ENCODE results near the gene KCNK7. TPM values are rescaled to one million over a fixed set of nuclear protein-coding genes. Genes with fewer than 3 reads are reported as not detected.

Gene KCNK7
- total RNA-seq: not detected in 2 replicates

DNA sequence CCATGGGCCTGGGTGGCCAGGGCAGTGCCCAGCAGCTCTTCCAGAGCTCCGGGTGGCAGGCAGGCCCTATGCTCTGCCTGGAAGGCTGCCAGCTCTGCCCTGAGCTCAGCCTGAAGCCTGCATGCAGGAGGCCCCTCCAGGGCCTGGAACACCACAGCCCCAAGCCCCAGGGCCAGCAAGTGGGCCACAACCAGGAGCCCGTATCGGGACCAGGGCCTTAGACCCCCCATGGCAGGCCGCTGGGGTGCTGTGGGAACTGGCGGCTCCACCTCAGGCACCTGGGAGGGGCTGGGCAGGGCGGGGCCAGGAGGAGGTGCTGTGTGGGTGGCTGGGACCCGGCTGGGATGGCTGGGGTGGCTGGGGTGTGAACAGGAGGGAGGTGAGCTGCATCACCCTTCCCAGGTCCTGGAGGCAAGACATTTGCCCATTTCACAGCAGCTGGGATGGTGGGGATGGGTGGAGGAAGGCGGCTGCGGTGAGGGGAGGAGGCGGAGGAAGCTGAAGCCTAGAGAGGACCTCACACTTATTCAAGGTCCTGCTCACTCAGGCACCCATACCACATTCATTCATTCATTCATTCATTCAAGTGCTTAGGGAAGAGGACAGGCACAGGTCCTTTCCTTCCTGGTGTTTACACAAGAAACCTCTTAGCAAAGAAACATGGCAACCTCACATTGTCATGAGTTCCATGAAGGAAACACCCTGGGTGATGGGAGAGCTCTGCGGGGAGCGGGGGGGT lies at the start of gene KCNK7:
Gene KCNK7 (minus strand): TSS at position 258 of the 739 bp plus-strand sequence. CDS start 28 bp downstream, at position 230.

DNA sequence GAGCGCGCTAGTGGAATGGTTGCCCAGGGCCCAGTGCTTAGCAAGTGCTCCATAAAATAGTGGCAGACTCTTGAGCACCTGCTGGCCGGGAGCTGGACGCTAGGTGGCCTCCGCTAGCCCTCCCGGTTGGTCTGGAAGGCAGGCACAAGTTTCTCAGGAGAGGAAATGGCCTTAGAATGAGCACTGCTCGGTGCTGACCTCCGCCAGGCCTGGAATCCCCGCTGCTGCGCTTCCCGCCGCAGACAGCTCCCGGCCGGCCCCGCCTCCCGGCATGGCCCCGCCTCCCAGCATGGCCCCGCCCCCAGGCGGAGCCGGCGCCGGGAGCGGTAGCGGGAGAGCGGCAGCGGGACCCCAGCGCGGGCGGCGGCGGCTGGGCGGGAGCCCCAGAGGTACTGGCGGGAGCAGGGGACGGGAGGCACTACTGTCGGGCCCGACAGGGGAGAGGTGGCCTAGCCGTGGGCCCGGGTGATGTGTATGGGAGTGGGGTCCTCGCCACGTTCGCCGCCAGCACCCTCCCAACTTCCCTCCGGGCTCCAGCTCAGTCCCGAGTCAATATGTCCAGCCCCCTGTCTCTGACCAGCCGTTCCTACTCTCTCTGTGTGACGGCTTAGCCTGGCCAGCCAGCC lies 42.3 kb upstream of the KCNK7 start, which contains the start of gene SIPA1:
Gene SIPA1 (plus strand): TSS at position 308 of the 626 bp plus-strand sequence. CDS start 2,821 bp downstream, outside the sequence.

DNA sequence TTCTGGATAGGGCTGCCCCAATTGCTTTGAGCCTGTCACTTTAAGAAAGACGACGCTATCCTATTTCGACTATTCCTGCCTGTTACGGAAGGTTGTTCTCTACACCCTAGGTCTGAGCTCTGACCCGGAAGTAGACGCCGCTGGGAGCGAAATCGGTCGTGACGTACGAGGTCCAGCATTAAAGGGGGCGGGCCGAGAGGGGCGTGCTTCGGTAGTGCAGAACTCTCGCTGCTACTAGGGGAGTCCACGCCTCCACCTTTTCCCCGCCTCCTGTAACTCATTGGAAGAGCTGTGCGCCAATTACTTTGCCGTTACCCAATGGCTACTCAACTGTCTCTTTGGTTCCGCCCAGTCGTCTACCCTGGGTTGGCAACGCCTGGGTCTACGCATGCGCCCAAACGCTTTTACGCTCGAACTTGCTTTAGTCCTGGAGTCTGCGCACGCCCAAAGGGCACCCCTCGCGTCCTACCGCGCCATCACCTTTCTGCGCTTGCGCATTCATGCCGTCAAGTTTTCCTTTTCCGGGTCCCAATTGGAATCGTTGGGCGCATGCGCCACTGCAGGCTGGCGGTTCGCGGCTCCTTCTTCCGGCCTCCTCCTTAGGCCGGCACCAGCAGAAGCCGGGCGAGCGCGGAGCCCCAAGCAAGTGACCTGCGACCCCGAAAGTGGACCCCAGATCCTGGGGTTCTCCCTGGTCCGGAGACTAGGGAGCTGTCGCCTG lies 19.8 kb upstream of the KCNK7 start, which contains the start of gene PCNX3:
Gene PCNX3 (plus strand): TSS at position 548 of the 721 bp plus-strand sequence. CDS start 536 bp downstream, outside the sequence.

DNA sequence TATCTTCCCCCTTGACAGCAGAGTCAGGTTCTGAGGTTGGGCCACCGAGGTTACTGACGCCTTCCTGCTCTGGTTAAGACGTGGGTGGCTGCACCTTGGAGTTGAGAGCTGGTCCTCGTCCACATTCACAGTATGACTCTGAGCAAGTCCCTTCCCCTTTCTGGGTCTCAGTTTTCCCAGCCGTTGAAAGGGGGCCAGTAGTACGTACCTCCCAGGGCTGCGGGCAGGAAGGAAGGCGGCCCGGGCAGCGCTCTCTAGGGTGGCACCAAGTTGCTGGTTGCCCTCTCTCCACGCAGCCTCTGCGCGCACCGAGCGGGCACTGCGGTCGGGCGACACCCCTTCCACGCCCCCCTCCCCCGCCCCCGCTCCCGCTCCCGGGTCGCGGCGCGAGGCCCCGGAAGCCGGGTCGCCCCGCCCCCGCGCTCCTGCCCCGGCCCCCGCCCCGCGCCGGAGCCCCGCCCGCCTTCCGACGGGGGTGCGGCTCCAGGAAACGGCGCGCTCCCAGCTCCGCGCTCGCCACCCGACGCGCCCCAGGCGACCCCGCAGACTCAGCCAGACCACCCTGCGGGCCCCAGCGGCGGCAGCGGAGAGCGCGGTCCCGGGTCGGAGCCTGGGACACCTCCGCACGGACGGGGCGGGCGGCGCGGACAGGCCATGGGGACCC lies 19.9 kb downstream of the KCNK7 start, which contains the start of gene EHBP1L1:
Gene EHBP1L1 (plus strand): TSS at position 486 of the 664 bp plus-strand sequence. CDS start 250 bp downstream, outside the sequence.

DNA sequence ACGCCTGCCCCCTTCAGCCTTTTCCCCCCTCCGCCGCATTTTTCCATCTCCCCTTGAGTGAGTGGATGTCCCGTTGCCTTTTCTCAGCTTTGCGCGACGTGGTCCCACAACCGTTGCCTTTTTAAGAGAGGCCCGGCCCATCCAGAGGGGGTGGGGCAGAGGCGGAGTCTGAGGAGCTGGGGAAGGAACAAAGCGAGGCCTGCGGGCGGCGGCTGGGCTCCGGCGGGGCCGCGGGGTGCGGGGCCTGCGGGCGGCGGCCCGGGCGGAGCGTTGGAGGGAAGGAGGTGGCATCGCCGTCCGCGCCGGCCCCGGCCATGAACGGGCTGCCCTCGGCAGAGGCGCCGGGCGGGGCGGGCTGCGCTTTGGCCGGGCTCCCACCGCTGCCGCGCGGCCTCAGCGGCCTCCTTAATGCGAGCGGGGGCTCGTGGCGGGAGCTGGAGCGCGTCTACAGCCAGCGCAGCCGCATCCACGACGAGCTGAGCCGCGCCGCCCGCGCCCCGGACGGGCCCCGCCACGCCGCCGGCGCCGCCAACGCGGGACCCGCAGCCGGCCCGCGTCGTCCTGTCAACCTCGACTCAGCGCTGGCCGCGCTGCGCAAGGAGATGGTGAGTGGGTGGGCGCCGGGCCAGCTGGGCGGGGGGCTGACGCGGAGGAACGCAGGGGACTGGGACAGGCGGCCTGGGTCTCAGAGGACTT lies 23.1 kb downstream of the KCNK7 start, which contains the start of gene FAM89B:
Gene FAM89B (plus strand): TSS at position 183 of the 696 bp plus-strand sequence. CDS start 132 bp downstream, at position 315.

DNA sequence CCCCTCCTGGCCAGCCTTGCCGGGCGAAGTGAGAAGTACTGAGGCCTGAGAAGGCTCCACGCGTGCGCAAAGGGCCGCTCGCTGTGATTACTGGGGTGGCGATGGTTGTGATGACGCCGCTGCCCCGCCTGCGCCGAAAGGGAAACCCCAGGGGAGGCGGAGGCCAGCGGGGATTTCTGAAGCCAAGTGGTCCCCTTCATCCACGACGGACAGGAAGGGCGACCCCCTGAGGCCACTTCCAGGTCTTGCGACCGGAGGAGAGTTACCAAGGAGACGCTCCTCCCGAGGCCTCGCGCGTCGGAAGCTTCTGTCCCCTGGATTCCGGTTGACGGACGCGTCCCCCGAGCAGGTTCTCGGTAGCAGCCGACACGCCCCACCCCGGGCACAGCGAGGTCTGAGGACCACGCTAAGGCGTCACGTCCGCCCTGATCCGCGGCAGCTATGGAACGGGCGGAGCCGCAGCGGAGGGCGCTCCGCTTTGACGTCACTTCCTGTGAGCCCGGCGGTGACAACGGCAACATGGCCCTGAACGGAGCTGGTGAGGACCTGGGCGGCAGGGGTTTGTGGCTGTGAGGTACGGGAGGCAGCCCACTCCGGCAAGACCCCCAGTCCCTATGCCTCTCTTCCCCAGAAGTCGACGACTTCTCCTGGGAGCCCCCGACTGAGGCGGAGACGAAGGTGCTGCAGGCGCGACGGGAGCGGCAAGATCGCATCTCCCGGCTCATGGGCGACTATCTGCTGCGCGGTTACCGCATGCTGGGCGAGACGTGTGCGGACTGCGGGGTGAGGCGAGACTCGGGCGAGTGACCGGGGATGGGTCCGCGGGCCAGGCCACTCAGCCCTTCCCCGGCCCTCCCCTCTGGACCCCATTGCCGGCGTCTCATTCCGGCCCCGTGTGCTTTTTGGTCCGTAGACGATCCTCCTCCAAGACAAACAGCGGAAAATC lies 25.4 kb downstream of the KCNK7 start, which contains the start of gene ZNRD2:
Gene ZNRD2 (plus strand): TSS at position 505 of the 946 bp plus-strand sequence. CDS start 15 bp downstream, at position 520.

GRCh38 chr11:65558002-65558929 lies 37.3 kb downstream of the KCNK7 start, which contains the start of gene LTBP3:
LTBP3 (minus strand) TSS chr11:65558359; CDS start chr11:65557959, 400 bp downstream.

Small RNAs within 50 kb of the gene (small RNA-seq; reads per million reads assigned to genes)
- not detected for gene AP001362.1
- gene MIR4690: 0.34 reads per million

Other genes with a start within 250 kb of the KCNK7 start
- gene TIGD3, start 241.0 kb downstream of the KCNK7 start, total RNA-seq: 0.13 TPM in 1 of 2 replicates, not detected in the other
- gene SLC25A45, start 213.2 kb downstream of the KCNK7 start, total RNA-seq: 3.8 and 4.4 TPM in 2 replicates
- 38.3 and 58.9 TPM in 2 replicates for gene FRMD8, start 209.2 kb downstream of the KCNK7 start, total RNA-seq
- 1,072 and 1,138 TPM in 2 replicates for gene NEAT1, start 173.0 kb downstream of the KCNK7 start, total RNA-seq
- 22,250 and 24,202 TPM in 2 replicates for gene MALAT1, start 96.8 kb downstream of the KCNK7 start, total RNA-seq
- gene SCYL1, start 70.7 kb downstream of the KCNK7 start, total RNA-seq: 72.1 and 75.3 TPM in 2 replicates
- gene LTBP3, start 37.4 kb downstream of the KCNK7 start, total RNA-seq: 43.5 and 53.8 TPM in 2 replicates
- 36.2 and 42.1 TPM in 2 replicates for gene ZNRD2, start 25.3 kb downstream of the KCNK7 start, total RNA-seq
- 10.7 and 15.2 TPM in 2 replicates for gene FAM89B, start 23.3 kb downstream of the KCNK7 start, total RNA-seq
- 33.2 and 36.1 TPM in 2 replicates for gene EHBP1L1, start 19.7 kb downstream of the KCNK7 start, total RNA-seq
- 19.0 and 20.6 TPM in 2 replicates for gene MAP3K11, start 18.4 kb upstream of the KCNK7 start, total RNA-seq
- gene PCNX3, start 20.0 kb upstream of the KCNK7 start, total RNA-seq: 21.3 and 23.1 TPM in 2 replicates
- 10.6 and 11.9 TPM in 2 replicates for gene SIPA1, start 42.3 kb upstream of the KCNK7 start, total RNA-seq
- gene RELA, start 67.1 kb upstream of the KCNK7 start, total RNA-seq: 30.9 and 31.2 TPM in 2 replicates
- 36.9 and 40.2 TPM in 2 replicates for gene KAT5, start 116.5 kb upstream of the KCNK7 start, total RNA-seq
- 35.1 and 51.9 TPM in 2 replicates for gene RNASEH2C, start 125.0 kb upstream of the KCNK7 start, total RNA-seq
- gene AP5B1, start 185.2 kb upstream of the KCNK7 start, total RNA-seq: 11.8 and 14.9 TPM in 2 replicates
- not detected in 2 replicates for gene OVOL1, start 191.3 kb upstream of the KCNK7 start, total RNA-seq
- 1.2 and 2.2 TPM in 2 replicates for gene SNX32, start 238.2 kb upstream of the KCNK7 start, total RNA-seq

All from articular chondrocyte of knee joint (primary cell).